IMR-90 (cell line): ENCODE data around the gene ANKS3. TPM values are rescaled to one million over a fixed set of nuclear protein-coding genes. Genes with fewer than 3 reads are reported as not detected.

ENCODE experiments used
- ATAC-seq: fragments of 200-7000 bp; cut with Tn5 transposase; 2 replicates; pipeline ENCODE4 v1.9.1; 2020; ENCODE audit warnings: low read depth, mild to moderate bottlenecking, moderate library complexity
- BruUV-seq: library from RNA; stranded (reverse); fragments of 400-500 nt; replicated peaks from 2 replicates; lab custom pipeline; 2021; lab: Mats Ljungman, UMichigan
- CTCF ChIA-PET: fragments of 300-600 bp; formaldehyde crosslinking; extraction: SDS; loops from one replicate; lab custom pipeline; 2021; ENCODE audit warnings: antibody characterized with exemption; lab: Yijun Ruan, JAX
- POLR2A ChIA-PET: fragments of 300-600 bp; sonication (Branson Sonifier 250); formaldehyde crosslinking; loops from one replicate; lab custom pipeline; 2022; ENCODE audit warnings: antibody characterized with exemption; ENCODE audit not compliant: unreplicated experiment; lab: Charles Lee
- DNase-seq: peaks from one replicate; pipeline ENCODE4 v3.0.0; 2013
- H2AFZ ChIP-seq: replicated peaks from 2 replicates; pipeline ENCODE3; 2013; ENCODE audit warnings: low read length, mild to moderate bottlenecking; ENCODE audit not compliant: poor library complexity
- H2AK5ac ChIP-seq: 2 replicates; pipeline ENCODE4 v1.6.1; 2013; ENCODE audit warnings: low read depth, low read length, inconsistent platforms
- H2AK9ac ChIP-seq: replicated peaks from 2 replicates; pipeline ENCODE3; 2013; ENCODE audit warnings: mild to moderate bottlenecking, low read depth, low read length, moderate library complexity; ENCODE audit not compliant: poor library complexity
- H2BK120ac ChIP-seq: 2 replicates; pipeline ENCODE4 v1.6.1; 2013; ENCODE audit warnings: low read depth, low read length, inconsistent platforms
- H2BK15ac ChIP-seq: 3 replicates; pipeline ENCODE4 v1.6.1; 2013; ENCODE audit warnings: low read depth, low read length, inconsistent platforms
- H2BK20ac ChIP-seq: 2 replicates; pipeline ENCODE4 v1.6.1; 2013; ENCODE audit warnings: low read depth, mild to moderate bottlenecking, inconsistent platforms, low read length, moderate library complexity
- H2BK5ac ChIP-seq: 2 replicates; pipeline ENCODE4 v1.6.1; 2013; ENCODE audit warnings: mild to moderate bottlenecking, low read depth, low read length, inconsistent platforms; ENCODE audit not compliant: poor library complexity, severe bottlenecking
- H3K14ac ChIP-seq: replicated peaks from 2 replicates; pipeline ENCODE4 v1.6.1; 2013; ENCODE audit warnings: low read depth, low read length, inconsistent platforms
- H3K18ac ChIP-seq: 2 replicates; pipeline ENCODE4 v1.6.1; 2013; ENCODE audit warnings: low read depth, low read length, control low read depth
- H3K23ac ChIP-seq: 2 replicates; pipeline ENCODE4 v1.6.1; 2013; ENCODE audit warnings: low read depth, low read length, inconsistent platforms
- H3K27ac ChIP-seq: 2 replicates; pipeline ENCODE4 v1.5.1; 2013; ENCODE audit warnings: mild to moderate bottlenecking, control low read depth, low read length; ENCODE audit not compliant: insufficient read depth
- H3K27me3 ChIP-seq: 2 replicates; pipeline ENCODE4 v1.6.1; 2013; ENCODE audit warnings: low read length; ENCODE audit not compliant: control insufficient read depth, insufficient read depth
- H3K36me3 ChIP-seq: 2 replicates; pipeline ENCODE4 v1.6.1; 2013; ENCODE audit warnings: low read length, mixed read lengths; ENCODE audit not compliant: control insufficient read depth, insufficient read depth
- H3K4ac ChIP-seq: 2 replicates; pipeline ENCODE4 v1.6.1; 2013; ENCODE audit warnings: low read depth, low read length, inconsistent platforms
- H3K4me1 ChIP-seq: 2 replicates; pipeline ENCODE4 v1.6.1; 2013; ENCODE audit warnings: low read length, mixed read lengths; ENCODE audit not compliant: control insufficient read depth, insufficient read depth
- H3K4me2 ChIP-seq: 2 replicates; pipeline ENCODE4 v1.6.1; 2013; ENCODE audit warnings: low read depth, mild to moderate bottlenecking, control low read depth, low read length, moderate library complexity
- H3K4me3 ChIP-seq: 2 replicates; pipeline ENCODE4 v1.5.1; 2013; ENCODE audit warnings: low read depth, mild to moderate bottlenecking, control low read depth, low read length, moderate library complexity; ENCODE audit not compliant: insufficient read depth
- H3K56ac ChIP-seq: 2 replicates; pipeline ENCODE4 v1.6.1; 2013; ENCODE audit warnings: low read length, inconsistent platforms; ENCODE audit not compliant: insufficient read depth; ENCODE audit errors: extremely low read depth
- H3K79me1 ChIP-seq, 2 experiments: 2 replicates each; pipeline ENCODE4 v1.6.1; 2013; ENCODE audit warnings: low read length in 2 of 2, inconsistent platforms in 1 of 2, low read depth in 1 of 2
- H3K9ac ChIP-seq: 2 replicates; pipeline ENCODE4 v1.6.1; 2013; ENCODE audit warnings: low read depth, low read length, control low read depth
- H3K9me1 ChIP-seq: 2 replicates; pipeline ENCODE4 v1.6.1; 2013; ENCODE audit warnings: low read length, inconsistent platforms; ENCODE audit not compliant: insufficient read depth
- H3K9me3 ChIP-seq: 2 replicates; pipeline ENCODE4 v1.6.1; 2013; ENCODE audit warnings: low read length; ENCODE audit not compliant: control insufficient read depth, insufficient read depth
- H4K20me1 ChIP-seq: 2 replicates; pipeline ENCODE4 v1.6.1; 2013; ENCODE audit warnings: low read length, inconsistent platforms; ENCODE audit not compliant: insufficient read depth
- H4K5ac ChIP-seq: 2 replicates; pipeline ENCODE4 v1.6.1; 2013; ENCODE audit warnings: mild to moderate bottlenecking, low read depth, low read length, control low read depth
- H4K8ac ChIP-seq, 2 experiments: 2 replicates each; pipeline ENCODE4 v1.6.1; 2013; ENCODE audit warnings: low read depth in 2 of 2, low read length in 2 of 2, control low read depth in 1 of 2, inconsistent platforms in 1 of 2
- H4K91ac ChIP-seq: 2 replicates; pipeline ENCODE4 v1.6.1; 2013; ENCODE audit warnings: low read depth, low read length, inconsistent platforms; ENCODE audit not compliant: insufficient read depth
- BHLHE40 ChIP-seq: fragments of 150-350 bp; IDR thresholded peaks from 2 replicates; pipeline ENCODE4 v1.6.1; 2016; ENCODE audit warnings: mild to moderate bottlenecking, low read depth, low read length
- CEBPB ChIP-seq: IDR thresholded peaks from 2 replicates; pipeline ENCODE4 v1.6.1; 2012; ENCODE audit warnings: low read depth, low read length, improper control_type of control experiment
- CHD1 ChIP-seq: IDR thresholded peaks from 2 replicates; pipeline ENCODE4 v1.6.1; 2012; ENCODE audit warnings: low read depth, low read length, improper control_type of control experiment
- FOS ChIP-seq: fragments of 150-350 bp; IDR thresholded peaks from 2 replicates; pipeline ENCODE4 v1.6.1; 2016; ENCODE audit warnings: low read depth, low read length
- MAFK ChIP-seq: IDR thresholded peaks from 2 replicates; pipeline ENCODE4 v1.6.1; 2012; ENCODE audit warnings: low read depth, low read length, improper control_type of control experiment
- MAZ ChIP-seq: IDR thresholded peaks from 2 replicates; pipeline ENCODE4 v1.6.1; 2012; ENCODE audit warnings: low read depth, mild to moderate bottlenecking, low read length, improper control_type of control experiment, moderate library complexity, borderline replicate concordance
- NFE2L2 ChIP-seq: fragments of 150-350 bp; IDR thresholded peaks from 2 replicates; pipeline ENCODE4 v1.6.1; 2016; ENCODE audit warnings: low read depth, mild to moderate bottlenecking, low read length
- RAD21 ChIP-seq: IDR thresholded peaks from 2 replicates; pipeline ENCODE4 v1.6.1; 2012; ENCODE audit warnings: low read length, improper control_type of control experiment
- RCOR1 ChIP-seq: IDR thresholded peaks from 2 replicates; pipeline ENCODE4 v1.6.1; 2012; ENCODE audit warnings: mild to moderate bottlenecking, low read length, improper control_type of control experiment; ENCODE audit not compliant: insufficient replicate concordance
- RFX5 ChIP-seq: IDR thresholded peaks from 2 replicates; pipeline ENCODE4 v1.8.0; 2012; ENCODE audit warnings: low read depth, mild to moderate bottlenecking, low read length, moderate library complexity
- SMC3 ChIP-seq: fragments of 150-350 bp; IDR thresholded peaks from 2 replicates; pipeline ENCODE4 v1.6.1; 2016; ENCODE audit warnings: low read depth, mild to moderate bottlenecking, antibody characterized with exemption, low read length, moderate library complexity
- WGBS, 2 experiments: methylation state at CpG; one replicate each; pipeline versions ENCODE4 v1.1.5 to v1.1.7; 2013; ENCODE audit warnings: missing lambda C conversion rate in 2 of 2; ENCODE audit not compliant: insufficient read length in 1 of 2; ENCODE audit errors: extremely low coverage in 2 of 2; 5-methylcytosine and 5-hydroxymethylcytosine counted together
- dilution Hi-C: fragments of 300-500 bp; cut with HindIII; formaldehyde crosslinking; loops from one replicate; pipeline ENCODE4 v1.14.3; 2018; ENCODE audit warnings: low sequenced_read_pairs; ENCODE audit not compliant: unreplicated experiment
- in situ Hi-C: fragments of 300-500 bp; cut with MboI; formaldehyde crosslinking; loops from 3 replicates; pipeline ENCODE4 v1.14.3; 2019; ENCODE audit warnings: low sequenced_read_pairs, inconsistent platforms, mixed read lengths
- intact Hi-C: fragments of 100-400 bp; cut with micrococcal nuclease; formaldehyde crosslinking; loops from 2 replicates; pipeline ENCODE4 v1.10.0; 2022
- polyA plus RNA-seq, 3 experiments: library from polyadenylated mRNA; depleted of rRNA; stranded (reverse); fragments of >200 nt; gene quantifications; 2 replicates each; pipeline ENCODE4 v1.2.3, GENCODE V29; 2012; ENCODE audit warnings: low replicate concordance in 1 of 3
- total RNA-seq: library from RNA; depleted of rRNA; stranded (reverse); fragments of >200 nt; gene quantifications from 2 replicates; pipeline ENCODE4 v1.2.3, GENCODE V29; 2012
- TF ChIP-seq, protein P1 (sequence below): conservative IDR thresholded peaks from 2 replicates; pipeline ENCODE4 v1.5.1; 2012; ENCODE audit warnings: mild to moderate bottlenecking, low read depth, low read length, improper control_type of control experiment
- TF ChIP-seq, protein P2 (sequence below): fragments of 150-350 bp; IDR thresholded peaks from 2 replicates; pipeline ENCODE4 v1.6.1; 2016; ENCODE audit warnings: low read depth, mild to moderate bottlenecking, low read length, moderate library complexity, borderline replicate concordance
- TF ChIP-seq, protein P3 (sequence below): fragments of 150-350 bp; IDR thresholded peaks from 2 replicates; pipeline ENCODE4 v1.6.1; 2017; ENCODE audit warnings: mild to moderate bottlenecking, antibody characterized with exemption, low read length, low read depth

ANKS3 gene
- total and polyA plus RNA-seq, 2 of the 4 experiments (the other 2 are of a cell fraction), result 24.4 to 25.0 TPM

DNA sequence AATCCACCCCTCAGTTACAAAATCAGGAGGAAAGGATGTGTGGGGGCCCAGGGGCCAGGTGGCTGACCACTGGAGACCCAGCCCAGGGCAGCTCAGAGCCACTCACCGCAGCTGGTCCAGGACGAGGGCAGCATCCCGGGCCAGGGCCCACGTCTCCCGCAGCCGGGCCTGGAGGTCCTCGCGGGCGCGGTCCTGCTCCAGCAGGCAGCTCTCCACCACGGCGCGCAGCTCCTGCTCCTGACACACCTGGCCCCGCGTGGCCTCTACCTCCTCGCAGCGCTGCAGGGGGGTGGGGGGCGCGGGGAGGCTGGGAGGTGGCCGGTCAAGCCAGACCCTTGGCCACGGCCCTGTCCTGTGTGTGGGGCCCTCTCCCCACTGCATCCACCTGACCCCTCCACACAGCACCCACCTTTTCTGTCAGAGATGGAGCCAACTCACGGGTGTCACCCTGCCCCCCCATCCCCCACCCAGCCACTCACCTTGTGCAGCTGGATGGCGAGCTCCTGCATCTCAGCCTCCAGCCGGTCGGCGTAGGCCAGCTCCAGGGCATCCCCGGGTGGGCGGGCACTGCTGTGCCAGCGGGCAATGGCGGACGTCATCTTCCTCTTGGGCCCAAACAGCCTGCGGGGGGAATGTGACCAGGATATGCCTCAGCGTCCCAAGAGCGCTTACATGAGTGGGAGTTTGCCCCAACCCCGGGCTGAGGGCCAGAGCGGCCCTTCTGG is 35.6 kb downstream of the ANKS3 start:
- no peak overlapping the region for H4K8ac ChIP-seq
- H2BK5ac ChIP-seq, result no peak overlapping the region
- no peak overlapping the region for H2BK120ac ChIP-seq
- H3K9me3 ChIP-seq, result no peaks in the 10 kb centered on the region
- no peak overlapping the region for H2AK9ac ChIP-seq
- peaks cover 63% of the 10 kb centered on the region for H3K36me3 ChIP-seq
- dilution Hi-C loops (no loop called here), in situ Hi-C loops (no loop called here), intact Hi-C loops (no loop called here)
- H3K4me2 ChIP-seq, result no peak overlapping the region
- no peak overlapping the region for H3K23ac ChIP-seq
- ChIA-PET CTCF (no interaction called here), POLR2A (no interaction called here)
- H3K18ac ChIP-seq, result no peak overlapping the region
- 95% methylated on average over 24 of the region's 36 CpGs; no CpG with 5 or more reads in 1 of the 2 experiments for WGBS, 2 experiments
- BruUV-seq, result no TSS peak
- H3K27ac ChIP-seq, result no peak overlapping the region
- no peak overlapping the region for H2AK5ac ChIP-seq
- peaks cover 20% of the 10 kb centered on the region for H4K20me1 ChIP-seq
- H3K4me3 ChIP-seq, result no peak overlapping the region
- DNase-seq, result no peak
- H3K79me1 ChIP-seq, result peaks cover 0 to 26% of the 10 kb centered on the region in 2 experiments; a peak in 3 of 4 replicates
- H2BK20ac ChIP-seq, result no peak overlapping the region
- H3K4ac ChIP-seq, result no peak overlapping the region
- no peak overlapping the region for H2AFZ ChIP-seq
- H3K4me1 ChIP-seq, result peaks cover 4% of the 10 kb centered on the region; the same call in 1 of the 2 replicates
- no peak overlapping the region for H4K5ac ChIP-seq
- no peaks in the 10 kb centered on the region for H3K27me3 ChIP-seq
- H3K14ac ChIP-seq, result no peak overlapping the region
- H4K91ac ChIP-seq, result no peak overlapping the region
- ATAC-seq, result no peak
- H3K9me1 ChIP-seq, result 0 out of 2 replicates have a peak, but pooled peaks cover 3% of the 10 kb centered on the region
- H2BK15ac ChIP-seq, result no peak overlapping the region
- H3K9ac ChIP-seq, result no peak overlapping the region
- no peak overlapping the region; the same call in 1 of the 2 replicates for H3K56ac ChIP-seq
- no peak for TF ChIP-seq BHLHE40
- no peak for TF ChIP-seq RCOR1
- TF ChIP-seq RFX5, result no peak
- TF ChIP-seq, protein P1, sequence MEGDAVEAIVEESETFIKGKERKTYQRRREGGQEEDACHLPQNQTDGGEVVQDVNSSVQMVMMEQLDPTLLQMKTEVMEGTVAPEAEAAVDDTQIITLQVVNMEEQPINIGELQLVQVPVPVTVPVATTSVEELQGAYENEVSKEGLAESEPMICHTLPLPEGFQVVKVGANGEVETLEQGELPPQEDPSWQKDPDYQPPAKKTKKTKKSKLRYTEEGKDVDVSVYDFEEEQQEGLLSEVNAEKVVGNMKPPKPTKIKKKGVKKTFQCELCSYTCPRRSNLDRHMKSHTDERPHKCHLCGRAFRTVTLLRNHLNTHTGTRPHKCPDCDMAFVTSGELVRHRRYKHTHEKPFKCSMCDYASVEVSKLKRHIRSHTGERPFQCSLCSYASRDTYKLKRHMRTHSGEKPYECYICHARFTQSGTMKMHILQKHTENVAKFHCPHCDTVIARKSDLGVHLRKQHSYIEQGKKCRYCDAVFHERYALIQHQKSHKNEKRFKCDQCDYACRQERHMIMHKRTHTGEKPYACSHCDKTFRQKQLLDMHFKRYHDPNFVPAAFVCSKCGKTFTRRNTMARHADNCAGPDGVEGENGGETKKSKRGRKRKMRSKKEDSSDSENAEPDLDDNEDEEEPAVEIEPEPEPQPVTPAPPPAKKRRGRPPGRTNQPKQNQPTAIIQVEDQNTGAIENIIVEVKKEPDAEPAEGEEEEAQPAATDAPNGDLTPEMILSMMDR, result no peak
- no peak for TF ChIP-seq MAZ
- no peak for TF ChIP-seq NFE2L2
- no peak for TF ChIP-seq CHD1
- TF ChIP-seq FOS, result no peak
- TF ChIP-seq, protein P2, sequence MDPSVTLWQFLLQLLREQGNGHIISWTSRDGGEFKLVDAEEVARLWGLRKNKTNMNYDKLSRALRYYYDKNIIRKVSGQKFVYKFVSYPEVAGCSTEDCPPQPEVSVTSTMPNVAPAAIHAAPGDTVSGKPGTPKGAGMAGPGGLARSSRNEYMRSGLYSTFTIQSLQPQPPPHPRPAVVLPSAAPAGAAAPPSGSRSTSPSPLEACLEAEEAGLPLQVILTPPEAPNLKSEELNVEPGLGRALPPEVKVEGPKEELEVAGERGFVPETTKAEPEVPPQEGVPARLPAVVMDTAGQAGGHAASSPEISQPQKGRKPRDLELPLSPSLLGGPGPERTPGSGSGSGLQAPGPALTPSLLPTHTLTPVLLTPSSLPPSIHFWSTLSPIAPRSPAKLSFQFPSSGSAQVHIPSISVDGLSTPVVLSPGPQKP, result no peak
- no peak for TF ChIP-seq CEBPB
- TF ChIP-seq MAFK, result no peak
- no peak for TF ChIP-seq RAD21
- TF ChIP-seq SMC3, result no peak
- TF ChIP-seq, protein P3, sequence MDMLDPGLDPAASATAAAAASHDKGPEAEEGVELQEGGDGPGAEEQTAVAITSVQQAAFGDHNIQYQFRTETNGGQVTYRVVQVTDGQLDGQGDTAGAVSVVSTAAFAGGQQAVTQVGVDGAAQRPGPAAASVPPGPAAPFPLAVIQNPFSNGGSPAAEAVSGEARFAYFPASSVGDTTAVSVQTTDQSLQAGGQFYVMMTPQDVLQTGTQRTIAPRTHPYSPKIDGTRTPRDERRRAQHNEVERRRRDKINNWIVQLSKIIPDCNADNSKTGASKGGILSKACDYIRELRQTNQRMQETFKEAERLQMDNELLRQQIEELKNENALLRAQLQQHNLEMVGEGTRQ, result no peak
